ENCODE data around the gene DISP3. TPM values are rescaled to one million over a fixed set of nuclear protein-coding genes. Genes with fewer than 3 reads are reported as not detected.

Gene DISP3, protein sequence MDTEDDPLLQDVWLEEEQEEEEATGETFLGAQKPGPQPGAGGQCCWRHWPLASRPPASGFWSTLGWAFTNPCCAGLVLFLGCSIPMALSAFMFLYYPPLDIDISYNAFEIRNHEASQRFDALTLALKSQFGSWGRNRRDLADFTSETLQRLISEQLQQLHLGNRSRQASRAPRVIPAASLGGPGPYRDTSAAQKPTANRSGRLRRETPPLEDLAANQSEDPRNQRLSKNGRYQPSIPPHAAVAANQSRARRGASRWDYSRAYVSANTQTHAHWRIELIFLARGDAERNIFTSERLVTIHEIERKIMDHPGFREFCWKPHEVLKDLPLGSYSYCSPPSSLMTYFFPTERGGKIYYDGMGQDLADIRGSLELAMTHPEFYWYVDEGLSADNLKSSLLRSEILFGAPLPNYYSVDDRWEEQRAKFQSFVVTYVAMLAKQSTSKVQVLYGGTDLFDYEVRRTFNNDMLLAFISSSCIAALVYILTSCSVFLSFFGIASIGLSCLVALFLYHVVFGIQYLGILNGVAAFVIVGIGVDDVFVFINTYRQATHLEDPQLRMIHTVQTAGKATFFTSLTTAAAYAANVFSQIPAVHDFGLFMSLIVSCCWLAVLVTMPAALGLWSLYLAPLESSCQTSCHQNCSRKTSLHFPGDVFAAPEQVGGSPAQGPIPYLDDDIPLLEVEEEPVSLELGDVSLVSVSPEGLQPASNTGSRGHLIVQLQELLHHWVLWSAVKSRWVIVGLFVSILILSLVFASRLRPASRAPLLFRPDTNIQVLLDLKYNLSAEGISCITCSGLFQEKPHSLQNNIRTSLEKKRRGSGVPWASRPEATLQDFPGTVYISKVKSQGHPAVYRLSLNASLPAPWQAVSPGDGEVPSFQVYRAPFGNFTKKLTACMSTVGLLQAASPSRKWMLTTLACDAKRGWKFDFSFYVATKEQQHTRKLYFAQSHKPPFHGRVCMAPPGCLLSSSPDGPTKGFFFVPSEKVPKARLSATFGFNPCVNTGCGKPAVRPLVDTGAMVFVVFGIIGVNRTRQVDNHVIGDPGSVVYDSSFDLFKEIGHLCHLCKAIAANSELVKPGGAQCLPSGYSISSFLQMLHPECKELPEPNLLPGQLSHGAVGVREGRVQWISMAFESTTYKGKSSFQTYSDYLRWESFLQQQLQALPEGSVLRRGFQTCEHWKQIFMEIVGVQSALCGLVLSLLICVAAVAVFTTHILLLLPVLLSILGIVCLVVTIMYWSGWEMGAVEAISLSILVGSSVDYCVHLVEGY (N-terminal part only)
- 0.16 TPM for total RNA-seq
- polyA plus RNA-seq, result 0.04 TPM

DNA sequence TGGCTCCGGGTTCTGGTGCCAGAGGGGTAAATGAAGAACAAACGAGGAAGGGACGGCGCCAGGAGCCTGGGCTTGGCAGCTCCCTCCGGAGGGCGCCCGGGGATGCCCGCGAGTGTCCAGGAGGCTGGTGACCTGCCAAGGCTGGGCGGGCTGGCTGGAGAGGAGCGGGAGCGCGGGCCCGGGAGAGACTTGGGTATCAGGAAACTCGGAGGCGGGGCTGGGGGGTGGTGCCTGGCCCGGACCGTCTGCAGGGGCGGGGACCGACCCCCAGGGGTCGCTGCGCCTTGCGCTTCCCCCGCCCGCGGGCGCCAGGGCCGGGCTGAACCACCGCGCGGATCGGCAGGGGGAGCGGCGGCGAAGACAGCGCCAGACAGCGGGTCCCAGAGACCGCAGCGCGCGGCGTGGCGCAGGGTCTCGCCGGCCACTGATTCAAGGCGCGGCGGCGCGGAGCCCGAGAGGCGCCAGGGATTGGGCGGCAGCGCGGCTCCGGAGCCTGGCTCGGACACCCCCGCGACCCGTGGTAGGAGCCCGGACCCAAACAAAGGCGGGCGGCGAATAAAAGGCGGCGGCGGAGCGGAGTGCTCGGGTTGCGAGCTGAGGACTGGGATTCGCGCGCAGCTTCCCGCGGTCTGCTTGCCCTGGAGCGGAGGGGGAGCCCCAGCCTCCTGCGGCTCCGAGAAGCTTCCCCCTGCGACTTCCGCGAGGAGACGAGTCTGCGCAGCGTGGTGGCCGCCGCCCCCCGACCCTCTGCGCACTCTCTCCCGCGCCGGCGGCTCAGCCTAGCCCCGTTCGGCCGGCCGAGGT is at the start of gene DISP3:
TSS of gene DISP3 (plus strand) at position 585 of the 804 bp plus-strand sequence. CDS start 21,838 bp downstream, outside the sequence.
- H3K4me3 ChIP-seq (ENCODE audit: low read depth, low read length), result peak within 1 kb of the TSS; percentile 35
- no peak for DNase-seq (ENCODE audit: extremely low spot score)
- under 1% methylated on average over 96 of the region's 96 CpGs for WGBS

DNA sequence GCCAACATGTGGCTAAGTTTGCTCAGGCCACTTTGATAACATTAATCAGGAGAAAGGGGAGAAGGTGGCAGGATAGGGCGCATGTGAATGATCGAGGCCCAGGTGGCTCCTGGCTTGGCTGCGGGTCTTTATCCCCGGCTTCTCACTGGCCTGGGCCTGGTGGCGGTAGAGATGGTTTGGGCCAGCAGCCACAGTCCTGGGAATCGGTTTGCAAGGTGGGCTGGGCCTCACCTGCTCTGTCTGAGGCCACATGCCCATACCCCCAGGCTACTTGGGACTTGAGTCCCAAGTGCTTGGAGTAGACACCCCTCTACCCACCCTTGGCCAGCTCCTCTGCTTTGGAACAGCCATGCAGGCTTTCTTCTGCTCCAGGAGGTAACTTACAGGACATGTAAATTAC is 49.7 kb upstream of the DISP3 start:
- 59% methylated on average over 6 of the region's 6 CpGs for WGBS
- Histone ChIP-seq H3K4me3 (ENCODE audit: low read depth, low read length) (no peak overlapping the region), H3K27ac (ENCODE audit: low read depth) (no peak overlapping the region), H3K4me1 (ENCODE audit: insufficient read depth) (no peaks in the 10 kb centered on the region), H3K36me3 (ENCODE audit: insufficient read depth) (no peaks in the 10 kb centered on the region)
- DNase-seq (ENCODE audit: extremely low spot score), result no peak

More for the DNA sequence above, at the start of gene DISP3:
- Histone ChIP-seq H3K36me3 (ENCODE audit: insufficient read depth) (no peaks in the 10 kb centered on the region), H3K4me1 (ENCODE audit: insufficient read depth) (no peaks in the 10 kb centered on the region), H3K27ac (ENCODE audit: low read depth) (no peak within 1 kb of the TSS)

DNA sequence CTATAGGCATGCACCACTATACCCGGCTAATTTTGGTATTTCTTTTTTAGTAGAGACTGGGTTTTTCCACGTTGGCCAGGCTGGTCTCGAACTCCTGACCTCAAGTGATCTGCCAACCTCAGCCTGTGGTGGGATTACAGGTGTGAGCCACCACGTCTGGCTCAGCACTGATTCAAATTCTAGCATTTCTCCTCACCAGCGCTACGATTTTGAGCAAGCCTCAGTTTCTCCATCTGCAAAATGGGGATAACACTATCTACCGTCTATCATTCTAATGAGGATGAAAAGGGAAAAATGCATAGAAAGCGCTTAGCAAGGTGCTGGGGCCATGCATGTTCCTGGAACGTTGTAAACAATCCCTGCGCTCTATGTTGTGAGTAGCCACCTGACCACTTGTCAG is 49.0 kb upstream of the DISP3 start:
- no peak overlapping the region for H3K27ac ChIP-seq (ENCODE audit: low read depth)

DNA sequence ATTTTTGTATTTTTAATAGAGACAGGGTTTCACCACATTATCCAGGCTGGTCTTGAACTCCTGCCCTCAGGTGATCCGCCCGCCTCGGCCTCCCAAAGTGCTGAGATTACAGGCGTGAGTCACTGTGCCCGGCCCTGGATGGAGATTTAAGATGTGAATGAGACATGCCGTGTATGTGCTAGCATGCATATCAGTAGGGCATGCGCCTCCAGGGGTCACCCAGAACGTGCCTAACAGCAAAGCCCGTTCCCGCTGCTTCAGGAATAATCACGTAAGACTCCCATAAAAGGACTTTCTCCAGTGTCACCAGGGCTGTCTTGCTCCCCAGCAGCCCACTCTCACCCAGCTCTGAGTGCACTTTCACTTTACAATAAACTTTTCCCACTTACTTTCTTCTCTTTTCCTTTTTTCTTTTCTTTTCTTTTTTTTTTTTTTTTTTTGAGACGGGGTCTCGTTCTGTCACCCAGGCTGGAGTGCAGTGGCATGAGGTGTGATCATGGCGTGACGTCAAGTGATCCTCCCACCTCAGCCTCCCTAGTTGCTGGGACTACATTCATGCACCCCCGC is 46.9 kb upstream of the DISP3 start:
- 57% methylated on average over 16 of the region's 16 CpGs for WGBS
- no peak for DNase-seq (ENCODE audit: extremely low spot score)
- H3K36me3 ChIP-seq (ENCODE audit: insufficient read depth), result no peaks in the 10 kb centered on the region

More for the DNA sequence above, 49.0 kb upstream of the DISP3 start:
- DNase-seq (ENCODE audit: extremely low spot score), result no peak
- H3K4me3 ChIP-seq (ENCODE audit: low read depth, low read length), result no peak overlapping the region
- WGBS, result 87% methylated on average over 10 of the region's 10 CpGs
- no peaks in the 10 kb centered on the region for H3K4me1 ChIP-seq (ENCODE audit: insufficient read depth)
- H3K36me3 ChIP-seq (ENCODE audit: insufficient read depth), result no peaks in the 10 kb centered on the region

DNA sequence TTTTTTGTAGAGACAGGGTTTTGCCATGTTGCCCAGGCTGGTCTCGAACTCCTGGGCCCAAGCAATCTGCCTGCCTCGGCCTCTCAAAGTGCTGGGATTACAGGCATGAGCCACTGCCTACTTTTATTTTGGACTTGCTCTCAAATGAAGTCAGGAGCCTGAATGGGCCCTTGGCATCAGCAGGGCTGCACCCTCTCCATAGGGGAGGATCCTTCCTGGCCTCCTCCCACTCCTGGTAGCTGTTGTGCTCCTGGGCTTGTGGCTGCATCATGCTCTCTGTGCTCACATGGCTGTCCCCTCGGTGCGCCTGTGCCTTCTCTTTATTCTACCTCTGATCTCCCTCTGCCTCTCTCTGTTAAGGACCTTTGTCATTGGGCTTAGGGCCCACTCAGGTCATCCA is 46.4 kb upstream of the DISP3 start:
- no peak overlapping the region for H3K4me3 ChIP-seq (ENCODE audit: low read depth, low read length)
- 79% methylated on average over 4 of the region's 4 CpGs for WGBS
- no peak for DNase-seq (ENCODE audit: extremely low spot score)
- no peaks in the 10 kb centered on the region for H3K36me3 ChIP-seq (ENCODE audit: insufficient read depth)
- no peaks in the 10 kb centered on the region for H3K4me1 ChIP-seq (ENCODE audit: insufficient read depth)
- no peak overlapping the region for H3K27ac ChIP-seq (ENCODE audit: low read depth)

More for the DNA sequence above, 46.9 kb upstream of the DISP3 start:
- Histone ChIP-seq H3K4me3 (ENCODE audit: low read depth, low read length) (no peak overlapping the region), H3K4me1 (ENCODE audit: insufficient read depth) (no peaks in the 10 kb centered on the region), H3K27ac (ENCODE audit: low read depth) (no peak overlapping the region)

DNA sequence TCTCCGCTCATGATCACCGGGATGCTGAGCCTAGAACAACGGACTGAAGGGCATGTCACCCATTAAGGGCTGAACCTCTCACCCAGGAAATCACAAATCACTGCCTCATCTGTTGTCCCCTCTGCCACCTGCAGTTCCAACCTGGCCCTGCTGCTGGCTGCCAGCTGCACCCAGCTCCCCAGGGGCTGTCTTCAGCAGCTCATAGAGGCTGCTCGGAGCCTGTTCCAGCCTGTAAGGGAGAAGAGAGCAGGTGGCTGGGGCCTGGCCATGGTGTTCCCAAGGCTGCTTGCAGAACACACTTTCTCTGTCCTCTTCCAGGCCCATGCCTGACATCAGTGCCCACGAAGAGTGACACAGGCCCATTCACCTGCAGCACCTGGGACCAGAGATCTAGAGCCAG is 44.5 kb upstream of the DISP3 start:
- no peak overlapping the region for H3K4me3 ChIP-seq (ENCODE audit: low read depth, low read length)
- WGBS, result 73% methylated on average over 5 of the region's 5 CpGs
- H3K36me3 ChIP-seq (ENCODE audit: insufficient read depth), result no peaks in the 10 kb centered on the region
- H3K27ac ChIP-seq (ENCODE audit: low read depth), result no peak overlapping the region
- H3K4me1 ChIP-seq (ENCODE audit: insufficient read depth), result no peaks in the 10 kb centered on the region
- no peak for DNase-seq (ENCODE audit: extremely low spot score)

DNA sequence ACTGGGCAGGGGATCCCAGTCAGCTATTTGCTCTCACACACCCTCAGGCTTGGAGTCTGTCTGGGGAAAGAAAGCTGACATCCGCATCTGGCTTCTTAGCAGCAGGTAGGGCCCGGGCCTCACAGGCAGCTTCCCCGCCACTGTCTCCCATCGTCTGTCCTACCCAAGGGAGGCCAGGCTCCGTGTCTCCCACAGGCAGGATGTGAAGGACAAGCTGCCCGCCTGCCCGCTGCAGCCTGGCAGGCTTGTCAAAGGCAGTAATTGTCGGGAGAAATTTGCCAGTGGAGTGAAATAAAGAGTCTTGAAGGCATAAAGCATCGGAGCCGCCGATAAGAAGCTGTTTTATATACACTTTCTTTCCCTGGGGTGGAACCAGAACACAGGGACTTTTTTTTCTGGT is 44.0 kb upstream of the DISP3 start:
- 70% methylated on average over 11 of the region's 11 CpGs for WGBS
- no peaks in the 10 kb centered on the region for H3K4me1 ChIP-seq (ENCODE audit: insufficient read depth)
- H3K36me3 ChIP-seq (ENCODE audit: insufficient read depth), result no peaks in the 10 kb centered on the region
- DNase-seq (ENCODE audit: extremely low spot score), result no peak
- H3K27ac ChIP-seq (ENCODE audit: low read depth), result no peak overlapping the region
- no peak overlapping the region for H3K4me3 ChIP-seq (ENCODE audit: low read depth, low read length)

DNA sequence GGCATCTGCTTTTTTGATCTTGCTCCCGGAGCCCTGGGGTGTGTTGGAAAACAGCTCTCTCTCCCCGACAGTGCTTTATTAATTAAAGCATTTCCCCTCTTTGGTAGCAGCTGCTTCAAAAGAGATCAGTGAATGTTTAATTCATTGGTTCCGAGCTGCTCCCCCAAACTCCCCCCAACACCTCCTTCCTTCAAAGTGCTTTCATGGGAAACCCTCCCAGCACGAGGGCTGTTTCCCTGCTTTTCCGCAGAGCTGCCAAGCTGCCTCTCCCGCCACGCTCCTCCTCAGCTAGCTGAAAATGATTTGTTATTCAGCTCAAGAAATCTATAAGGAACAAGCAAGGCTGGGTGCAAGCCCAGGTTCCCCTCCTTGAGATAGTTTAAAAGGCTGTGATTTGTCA is 40.0 kb upstream of the DISP3 start:
- Histone ChIP-seq H3K27ac (ENCODE audit: low read depth) (no peak overlapping the region), H3K36me3 (ENCODE audit: insufficient read depth) (no peaks in the 10 kb centered on the region), H3K4me1 (ENCODE audit: insufficient read depth) (no peaks in the 10 kb centered on the region), H3K4me3 (ENCODE audit: low read depth, low read length) (no peak overlapping the region)
- no peak for DNase-seq (ENCODE audit: extremely low spot score)
- 35% methylated on average over 7 of the region's 7 CpGs for WGBS

DNA sequence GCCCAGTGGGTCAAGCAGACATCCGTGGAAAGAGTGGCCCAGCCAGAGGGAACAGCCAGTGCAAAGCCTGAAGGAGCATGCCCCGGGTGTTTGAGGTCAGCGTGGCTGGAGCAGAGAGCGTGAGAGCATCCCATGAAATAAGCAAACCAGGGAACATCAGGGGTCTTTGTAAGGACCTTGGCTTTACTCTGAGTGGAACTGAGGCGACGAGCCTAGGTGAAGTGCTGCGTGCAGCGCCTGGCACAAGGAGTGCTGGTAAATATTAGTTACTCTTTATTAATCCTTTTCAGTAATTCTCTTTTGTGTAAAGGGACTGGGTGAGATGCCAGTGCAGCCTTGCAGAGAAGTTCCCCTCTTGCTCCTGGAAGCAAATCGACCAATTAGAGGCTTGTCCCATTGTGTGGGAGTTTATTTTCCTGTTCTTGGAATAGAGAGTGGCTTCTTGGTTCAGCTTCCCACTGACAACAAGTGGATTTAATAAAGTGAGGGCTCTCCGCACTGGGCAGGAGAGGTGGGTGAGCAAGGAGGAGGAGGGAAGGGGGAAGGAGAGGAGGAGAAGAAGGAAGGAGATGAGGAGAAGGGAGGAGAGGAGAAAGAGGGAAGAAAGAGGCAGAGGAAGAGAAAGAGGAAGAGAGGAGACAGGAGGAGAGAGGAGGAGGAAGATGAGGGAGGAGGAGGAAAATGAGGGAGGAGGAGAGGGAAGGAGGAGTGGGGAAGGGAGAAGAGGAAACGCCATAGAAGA is 37.6 kb upstream of the DISP3 start:
- Histone ChIP-seq H3K36me3 (ENCODE audit: insufficient read depth) (no peaks in the 10 kb centered on the region), H3K27ac (ENCODE audit: low read depth) (no peak overlapping the region), H3K4me3 (ENCODE audit: low read depth, low read length) (no peak overlapping the region), H3K4me1 (ENCODE audit: insufficient read depth) (no peaks in the 10 kb centered on the region)
- WGBS, result 64% methylated on average over 11 of the region's 11 CpGs
- no peak for DNase-seq (ENCODE audit: extremely low spot score)

DNA sequence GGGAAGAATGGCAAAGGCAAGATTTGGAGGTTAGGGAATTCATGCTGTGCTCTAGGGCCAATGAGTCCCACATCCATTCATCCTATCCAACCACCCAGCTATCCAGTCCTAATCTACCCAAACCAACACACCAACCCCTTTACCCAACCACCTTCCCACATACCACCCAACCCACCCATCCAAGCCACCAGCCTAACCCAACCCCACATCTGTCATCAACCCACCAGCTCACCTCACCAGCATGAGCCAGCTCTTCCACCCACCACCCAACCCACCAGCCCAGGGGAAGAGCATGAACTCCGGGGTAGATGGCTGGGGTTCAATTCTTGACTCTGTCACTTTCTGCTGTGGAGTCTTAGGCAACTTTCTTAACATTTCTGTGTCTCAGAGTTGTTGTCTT is 35.9 kb upstream of the DISP3 start:
- 79% methylated on average over 1 of the region's 1 CpG for WGBS
- Histone ChIP-seq H3K36me3 (ENCODE audit: insufficient read depth) (no peaks in the 10 kb centered on the region), H3K4me1 (ENCODE audit: insufficient read depth) (no peaks in the 10 kb centered on the region), H3K4me3 (ENCODE audit: low read depth, low read length) (no peak overlapping the region), H3K27ac (ENCODE audit: low read depth) (no peak overlapping the region)
- DNase-seq (ENCODE audit: extremely low spot score), result no peak

DNA sequence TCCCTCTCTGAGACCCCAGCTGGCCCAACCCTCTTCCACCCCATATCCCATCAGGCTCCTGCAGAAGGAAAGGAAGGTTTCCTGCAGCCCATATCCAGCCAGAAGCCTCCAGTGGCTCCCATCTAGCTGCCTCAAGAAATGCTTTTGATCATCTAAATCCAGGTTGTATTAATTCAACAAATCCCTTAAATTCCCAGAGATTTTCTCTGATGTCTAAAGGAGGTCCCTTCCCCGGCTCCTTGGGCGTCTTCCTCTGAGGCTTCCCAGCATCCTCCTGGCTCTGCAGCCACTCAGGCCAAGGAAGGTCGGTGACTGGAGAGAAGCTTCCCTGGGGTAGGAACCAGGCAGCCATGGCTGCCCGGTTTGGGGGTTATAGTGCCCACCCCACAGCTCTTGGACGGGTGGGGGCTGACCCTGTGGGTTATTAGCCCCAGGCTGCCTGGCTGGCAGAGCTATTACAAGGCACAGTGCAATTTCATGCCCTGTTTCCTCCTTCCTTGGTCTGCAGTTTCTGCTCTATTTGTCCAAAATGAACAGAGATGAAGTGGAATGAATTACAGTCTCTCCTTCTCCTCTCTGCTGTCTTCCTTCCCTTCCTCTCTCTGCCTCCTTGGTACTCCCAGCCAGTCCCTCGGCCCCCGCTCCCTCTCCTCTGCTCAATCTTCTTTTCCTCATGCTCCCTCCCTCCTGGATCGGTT is 34.8 kb upstream of the DISP3 start:
- Histone ChIP-seq H3K4me1 (ENCODE audit: insufficient read depth) (no peaks in the 10 kb centered on the region), H3K4me3 (ENCODE audit: low read depth, low read length) (no peak overlapping the region), H3K36me3 (ENCODE audit: insufficient read depth) (no peaks in the 10 kb centered on the region), H3K27ac (ENCODE audit: low read depth) (no peak overlapping the region)
- 47% methylated on average over 8 of the region's 8 CpGs for WGBS
- no peak for DNase-seq (ENCODE audit: extremely low spot score)
